ENCODE results near the gene DNHD1. TPM values are rescaled to one million over a fixed set of nuclear protein-coding genes. Genes with fewer than 3 reads are reported as not detected.

DNHD1 gene
- polyA plus RNA-seq, 3 donors = 0.24 to 21.0 (median 0.59) TPM

GRCh38 chr11:6612213-6613041, 115.3 kb downstream of the DNHD1 start, which contains the start of gene TAF10:
TAF10 (minus strand) TSS chr11:6612216; CDS start chr11:6612189, 27 bp downstream.
- peak within 1 kb of the TSS; percentile 69 to 87 (median 76) for H3K4me3 ChIP-seq (replicated peaks in 1 of 3; ENCODE audit: low read depth in 2 of 3, low read length in 3 of 3)
- H3K36me3 ChIP-seq (replicated peaks in 1 of 2; ENCODE audit: control insufficient read depth in 1 of 2, insufficient read depth in 2 of 2, low read length in 2 of 2) = peaks cover 72 to 81% of the 10 kb centered on the region in 2 donors
- DNase-seq = peak; percentile 95 to 96 (median 95)
- Mint-ChIP-seq H3K4me3 (peak within 1 kb of the TSS; percentile 86 to 93), H3K9me3 (no peaks in the 10 kb centered on the region), H3K4me1 (peaks cover 33% of the 10 kb centered on the region), H3K36me3 (peaks cover 39 to 40% of the 10 kb centered on the region in 2 donors), H3K27ac (peak within 1 kb of the TSS in 6 of 7 donors; percentile 90 to 96 (median 95)), H3K27me3 (ENCODE audit: low read depth in 3 of 3) (no peaks in the 10 kb centered on the region)
- H3K9me3 ChIP-seq (replicated peaks in 1 of 2; ENCODE audit: control insufficient read depth in 1 of 2, insufficient read depth in 1 of 2, low read length in 2 of 2) = no peaks in the 10 kb centered on the region
- no peaks in the 10 kb centered on the region for H3K27me3 ChIP-seq (ENCODE audit: control insufficient read depth in 2 of 2, insufficient read depth in 2 of 2, low read length in 2 of 2)
- TF ChIP-seq CTCF (IDR thresholded peaks at IDR 0.05) = peak; percentile 46
- peak within 1 kb of the TSS; percentile 93 for H3K9ac ChIP-seq (ENCODE audit: insufficient read depth, low read length, poor library complexity, severe bottlenecking)
- 0% methylated on average over 30 of the region's 51 CpGs for WGBS (ENCODE audit: insufficient coverage)
- intact Hi-C loops (cut with micrococcal nuclease) = loop anchor here (5.0 to 10.0 kb wide), 5 partner anchors 40 to 380 kb away; partner anchors contain the start of genes FHIP1B (in 2 of the 2), ARFIP2 (in 1 of the 2), CNGA4 (in 1 of the 2) and SMPD1 (in 1 of the 2)
- peaks cover 31% of the 10 kb centered on the region for H4K20me1 ChIP-seq (ENCODE audit: insufficient read depth, low read length)
- peaks cover 68% of the 10 kb centered on the region for H3K79me2 ChIP-seq (ENCODE audit: insufficient read depth, low read length)
- peak within 1 kb of the TSS; percentile 93 to 99 for H3K27ac ChIP-seq (ENCODE audit: low read depth in 1 of 2, low read length in 2 of 2)
- peak within 1 kb of the TSS; percentile 96 for H3K4me2 ChIP-seq (replicated peaks; ENCODE audit: extremely low read depth, low read length, poor library complexity, severe bottlenecking)
- H3K4me1 ChIP-seq (ENCODE audit: control insufficient read depth in 1 of 2, insufficient read depth in 2 of 2, low read length in 2 of 2) = peaks cover 45 to 56% of the 10 kb centered on the region in 2 donors
- H2AFZ ChIP-seq (ENCODE audit: insufficient read depth, low read depth, low read length, poor library complexity, severe bottlenecking) = peak within 1 kb of the TSS; percentile 75

- no peak overlapping the region for H3K4me3 Mint-ChIP-seq
- Histone ChIP-seq H3K79me2 (ENCODE audit: insufficient read depth, low read length) (peaks cover 68% of the 10 kb centered on the region), H4K20me1 (ENCODE audit: insufficient read depth, low read length) (peaks cover 25% of the 10 kb centered on the region), H3K27ac (ENCODE audit: low read depth in 1 of 2, low read length in 2 of 2) (peak overlapping the region in 1 of 2 donors; percentile 99), H2AFZ (ENCODE audit: insufficient read depth, low read depth, low read length, poor library complexity, severe bottlenecking) (no peak overlapping the region), H3K36me3 (replicated peaks in 1 of 2; ENCODE audit: control insufficient read depth in 1 of 2, insufficient read depth in 2 of 2, low read length in 2 of 2) (peaks cover 62 to 70% of the 10 kb centered on the region in 2 donors), H3K4me3 (replicated peaks in 1 of 3; ENCODE audit: low read depth in 2 of 3, low read length in 3 of 3) (no peak overlapping the region), H3K9ac (ENCODE audit: insufficient read depth, low read length, poor library complexity, severe bottlenecking) (no peak overlapping the region), H3K9me3 (replicated peaks in 1 of 2; ENCODE audit: control insufficient read depth in 1 of 2, insufficient read depth in 1 of 2, low read length in 2 of 2) (no peaks in the 10 kb centered on the region), H3K27me3 (ENCODE audit: control insufficient read depth in 2 of 2, insufficient read depth in 2 of 2, low read length in 2 of 2) (no peaks in the 10 kb centered on the region), H3K4me1 (ENCODE audit: control insufficient read depth in 1 of 2, insufficient read depth in 2 of 2, low read length in 2 of 2) (peaks cover 46 to 59% of the 10 kb centered on the region in 2 donors), H3K4me2 (replicated peaks; ENCODE audit: extremely low read depth, low read length, poor library complexity, severe bottlenecking) (peak overlapping the region; percentile 96)
- H3K27ac Mint-ChIP-seq = no peak overlapping the region
- intact Hi-C loops (cut with micrococcal nuclease) = loop anchor here (5.0 to 10.0 kb wide), 5 partner anchors 39 to 381 kb away; partner anchors contain the start of genes FHIP1B (in 2 of the 2), ARFIP2 (in 1 of the 2), CNGA4 (in 1 of the 2) and SMPD1 (in 1 of the 2)
- DNase-seq = no peak
- WGBS (ENCODE audit: insufficient coverage) = 97% methylated on average over 3 of the region's 3 CpGs
- no peak for TF ChIP-seq CTCF (IDR thresholded peaks at IDR 0.05)
- no peaks in the 10 kb centered on the region for H3K9me3 Mint-ChIP-seq
- H3K27me3 Mint-ChIP-seq (ENCODE audit: low read depth in 3 of 3) = no peaks in the 10 kb centered on the region
- H3K4me1 Mint-ChIP-seq = peaks cover 30% of the 10 kb centered on the region
- peaks cover 29% of the 10 kb centered on the region in 2 donors for H3K36me3 Mint-ChIP-seq
Measured at GRCh38 chr11:6613496-6613895, 116.4 kb downstream of the DNHD1 start.
